Measurements from ENCODE around the gene SKOR1.

The SKOR1 gene

GRCh38 chr15:67854358-67854757, 29.0 kb downstream of the SKOR1 start:
- no peak for DNase-seq

GRCh38 chr15:67855842-67856241, 30.5 kb downstream of the SKOR1 start:
- no peak for DNase-seq

GRCh38 chr15:67857220-67857619, 31.9 kb downstream of the SKOR1 start:
- no peak for DNase-seq

GRCh38 chr15:67859331-67859946, 34.1 kb downstream of the SKOR1 start:
- DNase-seq = no peak

- DNase-seq = no peak
Measured at GRCh38 chr15:67861983-67862382, 36.7 kb downstream of the SKOR1 start.

GRCh38 chr15:67862750-67863441, 37.6 kb downstream of the SKOR1 start:
- no peak for DNase-seq

GRCh38 chr15:67863442-67863987, 38.2 kb downstream of the SKOR1 start:
- DNase-seq = peak; percentile 33

- DNase-seq = no peak
Measured at GRCh38 chr15:67865331-67865730, 40.0 kb downstream of the SKOR1 start.

- no peak for DNase-seq
Measured at GRCh38 chr15:67865766-67866165, 40.5 kb downstream of the SKOR1 start.

- DNase-seq = no peak
Measured at GRCh38 chr15:67869701-67870100, 44.4 kb downstream of the SKOR1 start.

- DNase-seq = no peak
Measured at GRCh38 chr15:67870868-67871408, 45.6 kb downstream of the SKOR1 start.

- DNase-seq = no peak
Measured at GRCh38 chr15:67873777-67874176, 48.5 kb downstream of the SKOR1 start.

GRCh38 chr15:67878712-67879206, 53.5 kb downstream of the SKOR1 start:
- no peak for DNase-seq

- no peak for DNase-seq
Measured at GRCh38 chr15:67879440-67880129, 54.3 kb downstream of the SKOR1 start.

- no peak for DNase-seq
Measured at GRCh38 chr15:67880651-67881182, 55.4 kb downstream of the SKOR1 start.

- no peak for DNase-seq
Measured at GRCh38 chr15:67882487-67883233, 57.4 kb downstream of the SKOR1 start.

GRCh38 chr15:67883234-67883773, 58.0 kb downstream of the SKOR1 start:
- DNase-seq = no peak

GRCh38 chr15:67884009-67884408, 58.7 kb downstream of the SKOR1 start:
- no peak for DNase-seq
